HT-29 (cell line): ENCODE measurements around the gene EFL1. TPM values are rescaled to one million over a fixed set of nuclear protein-coding genes. Genes with fewer than 3 reads are reported as not detected.
"Not testable (repeated sequence)": the region's sequence is repeated elsewhere in the genome, so short reads cannot be mapped to it uniquely, and the experiment has no call there.

Experiments used
- DNase-seq: peaks from one replicate; pipeline ENCODE4 v3.0.0-alpha.2; 2015; ENCODE audit warnings: low spot score
- total RNA-seq: library from RNA; depleted of rRNA; stranded (reverse); fragments of >200 nt; shearing (Covaris generic); gene quantifications from 2 replicates; pipeline ENCODE4 v1.2.3, GENCODE V29; 2014

The EFL1 gene
- total RNA-seq, 1 experiment from 2014 or later = 15.1 TPM

DNA sequence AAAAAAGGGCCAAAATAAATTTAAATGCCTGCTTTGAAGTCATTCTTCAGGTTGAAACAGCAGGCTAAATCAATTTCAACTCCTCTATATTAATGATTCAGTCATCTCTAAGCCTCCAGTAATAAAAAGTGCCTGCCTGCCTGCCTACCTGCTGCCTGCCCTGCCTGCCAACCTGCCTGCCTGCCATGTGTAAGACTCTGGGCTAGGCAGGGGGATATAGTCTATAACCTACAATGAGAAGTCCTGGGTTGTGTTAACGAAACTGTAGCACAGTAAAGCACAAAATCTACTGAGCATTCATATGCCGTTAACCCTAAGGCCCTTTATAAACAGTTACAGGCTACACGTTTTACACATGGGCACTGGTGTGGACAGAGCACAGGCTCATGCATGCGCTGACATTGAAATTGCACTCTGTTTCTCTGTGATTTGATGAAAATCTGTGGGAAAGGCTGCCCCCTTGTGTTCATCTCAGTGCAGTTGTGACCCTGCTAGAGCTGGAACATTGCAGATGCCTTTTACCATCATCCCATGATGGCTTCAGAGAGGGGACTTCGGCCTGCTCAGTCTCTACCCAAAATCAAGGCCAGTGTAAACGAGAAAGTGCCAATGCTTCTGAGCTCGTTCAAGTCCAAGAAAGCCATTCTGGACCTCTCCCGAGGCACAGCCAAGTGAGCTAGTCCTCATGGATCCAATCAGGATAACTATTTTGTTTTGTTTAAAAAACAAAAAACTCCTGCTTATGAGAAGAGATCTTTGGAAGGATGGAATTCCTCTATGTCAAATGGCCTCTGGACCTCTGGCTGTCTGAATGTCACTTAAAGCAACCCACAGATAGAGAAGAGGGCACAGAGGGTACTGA lies 64.6 kb downstream of the EFL1 start:
- peak; percentile 94 for DNase-seq

DNA sequence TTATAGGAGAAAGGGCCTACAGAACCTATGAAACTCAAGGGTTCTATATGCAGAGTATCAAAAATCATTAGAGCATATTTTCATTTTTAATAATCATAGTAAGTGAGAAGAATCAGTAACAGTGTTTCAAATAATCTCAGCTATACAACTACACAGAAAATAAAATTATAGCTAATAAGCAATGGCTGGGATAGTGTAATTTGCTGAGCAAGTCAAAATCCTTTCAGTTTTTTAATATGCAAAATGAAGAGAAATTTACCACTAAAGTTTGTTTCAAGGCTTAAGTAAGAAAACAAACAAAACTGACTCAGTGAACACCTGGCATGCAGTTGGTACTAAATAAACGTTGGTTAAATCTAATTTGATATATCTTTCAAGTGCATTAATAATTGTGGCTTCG lies 66.2 kb downstream of the EFL1 start:
- DNase-seq = no peak

DNA sequence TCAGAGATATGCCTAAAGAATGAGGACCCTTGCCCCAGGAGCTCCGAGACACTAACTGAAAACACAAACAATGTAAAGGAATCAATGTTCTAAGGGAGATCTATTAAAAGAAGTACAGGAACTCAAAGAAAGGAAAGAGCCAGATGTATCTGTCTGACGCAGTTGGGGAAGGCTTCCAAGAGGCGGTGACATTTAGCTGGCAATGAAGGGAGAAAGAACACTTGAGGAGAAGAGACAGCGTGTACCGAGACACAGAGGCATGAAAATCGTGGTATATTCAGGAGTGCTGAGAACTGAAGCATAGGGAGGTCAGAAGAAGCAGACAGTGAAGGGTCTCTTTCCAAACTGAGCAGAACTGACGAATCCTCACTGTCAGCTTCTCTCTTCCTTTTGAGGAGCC lies 66.7 kb downstream of the EFL1 start:
- not testable (repeated sequence) for DNase-seq

DNA sequence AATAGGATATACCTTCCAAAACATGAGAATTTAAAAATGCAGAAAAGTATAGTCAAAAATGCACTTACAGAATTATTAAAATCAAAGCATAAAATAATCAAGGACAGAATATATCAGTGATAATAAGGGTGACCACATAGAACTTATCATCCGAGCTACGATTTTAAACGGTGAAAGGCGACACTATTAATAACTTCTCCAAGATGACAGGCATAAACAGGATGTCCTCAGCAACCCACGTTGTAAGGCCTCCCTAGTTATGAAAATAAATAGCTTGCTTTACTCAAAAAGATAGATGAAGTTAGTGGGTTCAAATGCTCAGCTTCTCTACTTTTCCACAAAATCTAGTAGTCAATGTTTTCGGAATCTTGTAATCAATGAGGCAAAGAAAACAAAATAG lies 68.0 kb downstream of the EFL1 start:
- not testable (repeated sequence) for DNase-seq

DNA sequence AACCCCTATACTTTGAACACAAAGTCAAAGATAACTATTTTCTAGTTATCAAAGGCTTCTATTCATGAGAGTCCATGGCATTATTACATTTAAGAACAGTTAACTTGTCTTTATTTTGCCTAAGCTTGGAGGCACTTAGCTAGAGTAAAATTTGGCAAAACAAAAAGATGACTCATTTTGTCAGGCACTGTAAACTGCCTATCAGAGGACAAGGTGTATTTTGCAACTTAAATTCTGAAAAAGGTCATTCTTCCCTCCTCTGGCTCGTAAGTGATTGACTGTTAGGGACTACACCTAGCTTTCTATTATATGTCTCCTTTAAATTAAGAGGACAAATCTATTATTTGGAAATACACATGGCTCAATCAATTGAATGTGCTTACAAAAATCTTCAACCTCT lies 69.1 kb downstream of the EFL1 start:
- DNase-seq = not testable (repeated sequence)

DNA sequence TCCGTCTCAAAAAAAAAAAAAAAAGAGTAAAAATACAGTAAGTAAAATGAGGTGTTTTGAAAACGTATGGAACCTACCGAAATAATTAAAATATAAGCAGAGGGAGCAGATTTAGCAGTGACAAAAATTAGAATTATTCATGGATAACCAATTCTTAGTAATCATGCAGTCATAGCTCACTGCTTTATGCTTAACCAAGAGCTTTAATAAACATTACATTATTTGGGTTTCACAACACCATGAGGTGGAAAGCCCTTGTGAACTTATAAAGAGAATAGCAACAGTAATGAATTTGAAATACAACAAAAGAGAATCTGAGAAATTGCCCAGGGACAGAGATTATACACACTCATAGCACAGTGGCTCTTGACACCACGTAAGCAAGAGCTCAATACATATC lies 70.1 kb downstream of the EFL1 start:
- not testable (repeated sequence) for DNase-seq

DNA sequence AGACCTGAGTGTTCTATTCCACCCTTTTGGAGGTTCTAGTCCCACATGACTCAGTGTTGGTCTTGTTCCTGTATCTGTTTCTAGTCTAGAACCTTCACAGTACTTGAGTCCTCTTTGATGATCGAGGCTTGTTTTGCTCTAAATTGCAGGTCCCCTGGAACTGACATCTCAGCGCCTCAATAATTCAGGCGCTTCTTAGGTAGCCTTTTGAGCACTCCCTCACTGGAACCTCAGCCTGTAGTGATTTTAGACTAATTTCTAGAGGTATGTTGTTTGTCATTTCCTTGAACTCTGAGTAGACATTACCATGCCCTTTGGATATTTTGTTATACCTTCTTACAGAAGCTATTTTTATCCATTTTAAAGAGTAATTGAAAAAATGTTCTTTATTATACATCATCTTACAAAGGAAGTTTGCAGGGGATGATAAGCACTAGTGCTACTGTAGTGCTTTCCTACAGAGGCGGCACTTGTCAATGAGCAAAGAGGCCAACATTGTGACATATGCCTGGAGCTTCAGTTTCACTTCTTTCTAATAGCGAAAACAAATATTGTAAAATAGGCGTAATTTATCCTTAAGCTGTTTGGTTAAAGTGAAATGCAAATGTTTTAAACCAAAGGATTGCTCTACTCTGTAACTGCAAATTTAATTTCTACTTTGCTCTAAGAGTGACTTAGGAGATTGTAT lies 75.7 kb downstream of the EFL1 start:
- no peak for DNase-seq

DNA sequence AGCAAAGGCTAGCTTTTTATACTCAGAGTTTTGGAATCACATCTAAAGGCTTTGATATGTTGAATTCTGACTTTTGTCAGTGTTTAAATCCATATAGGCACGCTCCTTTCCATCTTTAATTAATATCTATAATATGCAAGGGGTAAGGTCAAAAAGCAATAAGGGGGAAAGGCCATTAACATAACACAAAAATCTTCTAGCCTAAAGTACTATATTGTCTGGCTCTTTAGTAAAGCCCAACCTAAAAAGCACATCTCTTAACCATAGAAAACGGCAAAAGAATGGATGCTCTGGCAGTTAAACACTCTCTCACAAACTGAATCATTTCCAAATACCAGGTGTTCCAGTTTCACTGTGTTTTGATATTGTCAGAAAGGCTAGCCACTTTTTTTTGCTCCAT lies 76.4 kb downstream of the EFL1 start:
- no peak for DNase-seq

DNA sequence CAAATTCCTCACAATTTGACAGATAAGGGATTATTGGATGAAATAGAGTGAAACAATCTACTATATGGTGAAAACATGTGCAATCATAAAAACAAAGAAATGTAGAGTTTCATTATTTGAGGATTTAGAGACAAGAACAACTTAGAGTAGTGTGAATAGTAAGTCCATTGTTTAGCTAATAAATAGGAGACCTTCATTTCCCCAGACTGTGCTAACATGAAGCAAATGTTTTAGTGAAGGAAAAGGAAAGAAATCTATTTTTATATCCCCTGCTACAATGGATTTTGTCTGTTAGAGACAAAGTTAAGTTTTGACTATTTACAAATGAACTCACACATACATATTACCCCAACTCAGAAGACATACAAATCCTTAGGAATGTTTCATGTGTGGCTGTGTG lies 77.8 kb downstream of the EFL1 start:
- no peak for DNase-seq

DNA sequence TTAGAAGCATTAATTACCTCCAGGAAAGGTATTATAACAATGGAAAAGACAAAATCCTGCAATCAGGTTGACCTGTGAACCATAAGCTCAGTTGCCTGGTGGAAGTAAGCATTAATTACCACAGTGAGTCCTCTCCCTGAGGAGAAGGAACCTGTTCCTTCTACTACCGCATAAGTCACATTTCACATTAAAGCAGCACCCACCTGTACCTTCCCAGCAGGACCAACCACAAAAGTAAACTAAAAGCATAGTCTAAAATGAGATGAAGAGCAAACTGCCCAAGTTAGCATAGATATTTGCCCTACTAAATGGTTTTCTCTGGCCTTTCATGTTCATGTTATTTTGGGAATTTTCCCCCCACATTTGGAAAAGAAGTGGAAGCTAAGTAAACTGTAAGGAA lies 78.2 kb downstream of the EFL1 start:
- no peak for DNase-seq

DNA sequence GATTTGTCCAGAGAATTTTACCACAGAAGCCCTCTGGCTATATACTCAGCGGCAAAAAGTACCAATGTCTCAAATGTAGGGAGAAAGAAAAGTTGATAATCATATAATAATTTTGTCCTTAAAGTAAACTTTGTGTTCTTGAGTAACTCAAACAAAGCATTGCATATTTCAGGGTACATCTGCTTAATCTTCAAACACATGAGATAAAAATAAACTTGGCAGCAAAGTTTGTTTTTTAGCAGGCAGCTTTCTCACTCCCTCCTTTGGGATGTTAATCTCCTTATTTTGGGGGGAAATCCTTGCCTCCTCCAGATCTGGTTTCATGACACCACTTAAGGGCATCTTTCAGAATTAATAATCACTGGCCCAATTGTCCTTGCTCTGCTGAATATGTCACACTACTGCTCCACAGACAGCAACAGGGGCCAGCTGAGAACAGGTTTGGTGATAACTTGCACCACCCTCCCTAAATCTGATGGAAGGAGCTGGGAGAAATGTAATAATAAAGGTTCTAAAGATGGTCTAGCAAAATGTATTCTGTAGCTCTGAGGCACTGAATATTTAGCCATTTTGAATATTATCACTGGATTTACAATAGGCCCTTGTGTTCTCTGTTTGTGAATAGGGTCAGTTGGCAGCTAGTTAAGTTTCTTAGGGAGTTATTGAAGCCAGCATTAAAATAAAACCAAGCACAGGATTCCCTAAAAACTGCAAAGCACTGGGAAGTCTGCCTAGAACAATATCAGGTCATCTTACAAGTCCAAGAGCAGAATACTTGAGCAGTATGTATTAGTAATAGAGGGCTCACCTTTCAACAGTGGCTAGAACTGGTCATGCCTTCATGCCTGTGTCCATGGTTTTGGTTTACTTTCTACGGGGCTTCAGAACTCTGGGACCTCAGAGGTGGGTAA lies 79.2 kb downstream of the EFL1 start:
- no peak for DNase-seq

DNA sequence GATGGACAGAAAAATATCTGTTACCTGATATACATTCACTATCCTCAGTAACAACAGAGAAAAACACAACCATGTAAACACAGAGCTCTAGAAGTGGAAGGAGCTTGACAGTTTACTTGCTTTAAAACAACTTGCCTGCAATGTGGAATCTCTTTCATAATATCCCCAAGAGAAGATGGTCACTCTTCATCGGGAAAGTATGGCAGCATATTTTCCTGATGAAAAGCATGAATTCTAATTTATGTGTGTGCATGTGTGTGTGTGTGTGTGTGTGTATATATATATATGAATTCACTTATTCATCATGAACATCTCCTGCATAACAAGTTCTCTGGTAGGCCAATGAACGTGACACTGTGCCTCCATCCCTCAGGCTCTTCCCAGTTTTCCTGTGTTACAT lies 81.2 kb downstream of the EFL1 start:
- no peak for DNase-seq

DNA sequence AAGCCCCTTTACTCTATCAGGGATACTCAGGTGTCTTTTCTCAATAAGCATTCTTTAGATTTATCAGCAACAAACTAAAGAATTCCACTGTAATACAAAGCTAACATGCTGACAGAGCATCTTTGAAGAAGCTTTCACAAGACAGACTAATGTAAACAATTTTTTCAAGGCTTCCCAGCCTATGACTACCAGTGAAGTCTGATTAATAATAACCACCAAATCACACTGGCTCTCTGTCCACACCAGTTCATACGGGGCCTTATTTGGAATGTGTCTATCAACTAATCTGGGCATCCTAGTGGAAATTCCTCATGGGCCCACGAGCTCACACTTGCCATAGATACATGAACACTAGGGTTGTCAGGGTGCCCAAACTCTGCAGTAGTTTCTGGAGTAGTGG lies 84.5 kb downstream of the EFL1 start:
- no peak for DNase-seq

DNA sequence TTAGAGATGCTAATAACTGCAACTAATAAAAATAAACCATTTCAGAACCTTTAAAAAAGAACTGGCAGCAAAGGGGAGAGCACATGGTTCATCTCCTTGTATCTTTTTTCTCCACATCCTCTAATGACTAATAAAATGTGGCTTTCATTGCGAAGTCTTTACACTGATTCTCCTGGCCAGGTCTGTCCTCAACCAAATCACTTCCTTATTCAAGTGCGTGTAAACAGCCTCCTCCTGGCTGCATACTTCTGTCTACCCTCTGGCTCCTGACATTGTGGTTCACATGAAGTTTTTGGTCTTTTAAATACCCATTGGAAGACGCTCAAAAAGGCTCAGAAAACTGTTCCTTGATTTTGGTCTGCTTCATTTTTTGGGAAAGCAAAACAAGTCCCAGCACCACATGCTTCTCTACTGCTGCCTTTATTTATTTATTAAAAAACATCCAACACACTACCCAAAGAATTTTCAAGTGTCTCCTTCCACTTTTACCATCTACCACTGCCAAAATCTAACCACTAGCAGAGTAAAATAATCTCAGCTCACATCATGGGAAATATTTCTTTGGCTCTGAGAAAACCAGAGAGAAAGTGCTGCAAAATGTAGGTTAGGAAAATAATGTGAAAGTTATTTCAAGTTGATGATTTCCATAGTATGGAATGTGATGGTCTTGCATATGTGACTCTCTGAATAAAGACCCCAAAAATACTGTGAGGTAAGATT lies 85.1 kb downstream of the EFL1 start:
- no peak for DNase-seq

DNA sequence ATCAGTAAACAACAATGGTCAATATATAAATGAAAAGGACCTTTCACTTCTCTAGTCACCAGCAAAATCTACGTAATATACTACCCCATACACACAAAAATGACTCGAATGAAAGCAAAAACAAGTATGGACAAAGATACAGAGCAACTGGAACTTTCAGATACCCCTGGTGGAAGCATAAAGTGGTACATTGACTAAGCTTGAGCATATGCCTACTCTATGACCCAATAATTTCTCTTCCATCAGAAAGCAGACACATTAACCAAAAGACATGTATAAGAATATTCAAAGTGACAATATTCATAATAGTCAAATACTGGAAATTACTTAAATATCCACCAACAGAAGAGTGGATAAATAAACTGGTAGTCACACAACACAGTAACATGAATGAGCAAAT lies 86.0 kb downstream of the EFL1 start:
- DNase-seq = no peak

DNA sequence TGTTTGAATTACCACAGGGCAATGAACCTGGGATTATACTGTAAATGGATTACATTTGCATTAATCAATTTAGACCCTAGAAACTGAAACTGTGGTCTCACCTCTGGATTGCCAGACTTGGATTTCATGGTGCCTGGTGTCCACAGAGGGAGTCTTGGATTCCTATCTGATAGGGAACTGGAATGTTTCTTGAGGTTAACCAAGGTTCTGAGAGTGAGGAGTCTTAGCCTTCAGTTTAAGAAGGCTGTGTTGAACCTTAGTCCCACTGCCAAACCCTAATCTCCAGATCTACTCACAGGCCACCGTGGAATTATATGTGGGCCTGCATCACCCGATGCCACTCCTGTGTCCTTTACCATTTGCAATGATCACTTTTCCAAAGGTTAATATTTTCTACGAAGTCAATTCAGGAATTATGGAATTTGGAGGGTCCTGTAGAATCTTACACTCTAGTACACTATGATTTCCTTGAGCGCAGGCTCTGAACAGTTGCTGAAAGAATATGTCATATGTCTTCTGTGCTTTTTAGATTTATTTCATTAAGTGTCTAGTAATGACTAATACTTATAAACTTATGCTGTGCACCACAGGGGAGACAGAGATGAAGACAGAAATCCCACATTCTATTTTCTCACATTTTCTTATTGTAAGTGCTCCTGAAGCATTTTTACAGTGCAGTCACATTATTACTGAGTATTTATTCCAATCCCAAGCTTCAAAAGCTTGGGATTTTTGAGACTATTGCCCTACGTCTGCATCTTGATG lies 87.9 kb downstream of the EFL1 start:
- no peak for DNase-seq

DNA sequence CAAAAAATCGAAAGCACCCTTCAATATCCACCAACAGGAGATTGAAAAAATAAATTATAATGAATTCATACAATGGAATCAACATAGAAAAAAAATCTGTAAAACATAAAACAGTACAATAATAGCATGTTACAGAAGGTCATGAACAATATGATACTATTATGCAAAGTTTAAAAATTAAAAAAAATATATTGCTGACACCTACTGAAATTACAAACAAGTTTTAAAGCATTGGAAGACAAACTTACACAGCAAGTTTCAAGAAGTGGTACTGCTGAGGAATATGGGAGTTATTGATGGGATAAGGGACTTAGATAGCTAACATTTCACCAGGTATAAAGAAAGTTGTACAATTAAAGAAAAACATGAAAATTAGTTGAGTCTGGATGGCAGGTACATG lies 89.4 kb downstream of the EFL1 start:
- DNase-seq = no peak

DNA sequence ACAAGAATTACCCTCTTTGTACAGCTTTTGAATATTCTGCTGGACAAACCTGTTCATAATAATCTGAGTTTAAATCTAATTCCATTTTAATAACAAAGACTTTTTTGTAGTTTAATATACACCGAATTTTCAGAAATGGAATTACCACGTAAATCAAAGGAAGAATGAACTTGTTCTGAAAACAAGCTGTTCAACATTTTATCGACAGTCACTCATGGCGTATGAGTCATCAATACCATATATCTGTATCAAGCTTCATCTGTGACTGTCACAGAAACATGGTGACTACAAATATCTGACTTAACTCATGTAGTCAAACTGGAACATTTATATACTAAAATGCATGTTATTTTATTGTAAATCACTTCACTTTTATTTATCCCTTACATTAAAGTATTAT lies 90.0 kb downstream of the EFL1 start:
- peak; percentile 13 for DNase-seq

DNA sequence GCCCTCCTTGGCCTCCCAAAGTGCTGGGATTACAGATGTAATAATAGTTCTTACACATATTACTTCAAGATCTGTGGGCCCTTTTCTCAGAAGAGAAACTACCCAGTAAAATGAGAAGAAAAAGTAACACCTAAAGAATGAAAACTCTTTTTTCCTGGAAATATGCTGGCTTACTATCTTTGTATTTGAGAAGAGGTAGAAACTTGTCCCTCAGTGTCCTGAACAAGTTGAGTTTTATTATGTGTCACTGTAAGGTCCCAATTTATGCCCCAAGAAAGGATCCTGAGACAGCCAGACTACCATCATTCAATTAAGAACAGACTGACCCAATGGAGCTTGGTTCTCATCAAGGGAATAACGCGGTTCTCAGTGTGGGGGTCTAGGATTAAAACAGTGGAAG lies 93.8 kb downstream of the EFL1 start:
- DNase-seq = no peak

DNA sequence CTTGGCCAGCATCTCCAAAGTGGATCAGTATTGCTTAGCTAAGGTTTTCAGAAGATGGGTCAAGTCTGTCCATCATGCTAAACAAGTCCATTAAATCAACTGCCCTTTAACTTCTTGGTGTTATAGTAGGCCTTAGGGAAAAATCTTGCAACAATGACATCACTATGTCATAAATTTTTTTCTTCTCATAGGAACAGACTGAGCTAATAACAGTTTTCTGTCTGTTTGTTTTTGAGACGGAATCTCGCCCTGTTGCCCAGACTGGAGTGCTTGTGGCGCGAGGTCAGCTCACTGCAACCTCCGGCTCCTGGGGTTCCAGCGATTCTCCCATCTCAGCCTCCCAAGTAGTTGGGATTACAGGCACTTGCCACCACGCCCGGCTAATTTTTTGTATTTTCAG lies 94.2 kb downstream of the EFL1 start:
- DNase-seq = no peak

DNA sequence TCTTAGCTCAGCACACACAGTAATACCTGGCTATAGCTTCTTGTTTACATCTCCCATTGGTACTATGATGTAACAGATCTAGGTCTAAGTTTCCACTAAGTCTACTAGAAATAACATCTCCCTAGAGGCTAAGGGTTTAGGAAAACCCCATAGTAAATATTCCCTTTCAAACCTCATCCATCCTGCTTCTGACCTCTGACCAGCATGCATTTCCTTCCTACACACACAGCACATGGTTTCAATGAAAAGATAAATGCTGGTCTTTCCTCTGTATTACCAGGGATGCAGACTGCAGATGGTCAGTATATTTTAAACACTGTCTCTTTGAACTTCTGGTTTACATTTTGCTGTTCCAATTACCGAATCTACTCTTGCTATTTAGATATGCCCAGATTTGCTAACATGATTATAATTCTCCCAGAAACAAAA lies 96.6 kb downstream of the EFL1 start:
- DNase-seq = no peak
